ES-I3 (cell line): ENCODE measurements around the gene CD2AP.

Source experiments
- H3K36me3 ChIP-seq: 2 replicates; pipeline ENCODE4 v1.6.1; 2013; ENCODE audit warnings: mild to moderate bottlenecking, low read length, control low read depth, moderate library complexity; ENCODE audit not compliant: insufficient read depth
- H3K4me1 ChIP-seq: 2 replicates; pipeline ENCODE4 v1.6.1; 2013; ENCODE audit warnings: mild to moderate bottlenecking, control low read depth, low read length; ENCODE audit not compliant: insufficient read depth
- H3K9ac ChIP-seq: 2 replicates; pipeline ENCODE4 v1.6.1; 2013; ENCODE audit warnings: low read depth, mild to moderate bottlenecking, low read length, moderate library complexity
- H3K9me3 ChIP-seq: 2 replicates; pipeline ENCODE4 v1.6.1; 2013; ENCODE audit warnings: mild to moderate bottlenecking, low read length, moderate library complexity; ENCODE audit not compliant: control insufficient read depth, insufficient read depth

The CD2AP gene

GRCh38 chr6:47452899-47453298, 24.7 kb upstream of the CD2AP start:
- Histone ChIP-seq H3K9ac (no peak overlapping the region), H3K9me3 (no peaks in the 10 kb centered on the region), H3K4me1 (no peaks in the 10 kb centered on the region), H3K36me3 (no peaks in the 10 kb centered on the region)

- Histone ChIP-seq H3K9me3 (no peaks in the 10 kb centered on the region), H3K36me3 (no peaks in the 10 kb centered on the region), H3K4me1 (no peaks in the 10 kb centered on the region), H3K9ac (no peak overlapping the region)
Observed at GRCh38 chr6:47453372-47453936, 24.1 kb upstream of the CD2AP start.

GRCh38 chr6:47454713-47455396, 22.7 kb upstream of the CD2AP start:
- no peaks in the 10 kb centered on the region for H3K4me1 ChIP-seq
- H3K36me3 ChIP-seq, result no peaks in the 10 kb centered on the region
- no peak overlapping the region for H3K9ac ChIP-seq
- H3K9me3 ChIP-seq, result no peaks in the 10 kb centered on the region

GRCh38 chr6:47455533-47456209, 21.9 kb upstream of the CD2AP start:
- Histone ChIP-seq H3K4me1 (no peaks in the 10 kb centered on the region; the same call in 1 of the 2 replicates), H3K9me3 (no peaks in the 10 kb centered on the region), H3K9ac (no peak overlapping the region), H3K36me3 (no peaks in the 10 kb centered on the region)

GRCh38 chr6:47456536-47456975, 21.0 kb upstream of the CD2AP start:
- no peak overlapping the region for H3K9ac ChIP-seq
- no peaks in the 10 kb centered on the region for H3K36me3 ChIP-seq
- no peaks in the 10 kb centered on the region for H3K9me3 ChIP-seq
- H3K4me1 ChIP-seq, result no peaks in the 10 kb centered on the region; the same call in 1 of the 2 replicates

- no peaks in the 10 kb centered on the region; the same call in 1 of the 2 replicates for H3K4me1 ChIP-seq
- H3K36me3 ChIP-seq, result no peaks in the 10 kb centered on the region
- H3K9me3 ChIP-seq, result no peaks in the 10 kb centered on the region
- H3K9ac ChIP-seq, result no peak overlapping the region
Observed at GRCh38 chr6:47457370-47457769, 20.2 kb upstream of the CD2AP start.

GRCh38 chr6:47464052-47464451, 13.5 kb upstream of the CD2AP start:
- H3K4me1 ChIP-seq, result no peaks in the 10 kb centered on the region; the same call in 1 of the 2 replicates
- H3K9me3 ChIP-seq, result no peaks in the 10 kb centered on the region
- no peak overlapping the region for H3K9ac ChIP-seq
- no peaks in the 10 kb centered on the region for H3K36me3 ChIP-seq

- Histone ChIP-seq H3K4me1 (no peaks in the 10 kb centered on the region; the same call in 1 of the 2 replicates), H3K9ac (no peak overlapping the region), H3K36me3 (no peaks in the 10 kb centered on the region), H3K9me3 (no peaks in the 10 kb centered on the region)
Observed at GRCh38 chr6:47465117-47465516, 12.5 kb upstream of the CD2AP start.

- H3K36me3 ChIP-seq, result no peaks in the 10 kb centered on the region
- H3K9me3 ChIP-seq, result no peaks in the 10 kb centered on the region
- peaks cover 8% of the 10 kb centered on the region for H3K4me1 ChIP-seq
- no peak overlapping the region for H3K9ac ChIP-seq
Observed at GRCh38 chr6:47471911-47472310, 5.7 kb upstream of the CD2AP start.

- Histone ChIP-seq H3K9ac (no peak overlapping the region), H3K36me3 (no peaks in the 10 kb centered on the region), H3K9me3 (no peaks in the 10 kb centered on the region), H3K4me1 (peaks cover 8% of the 10 kb centered on the region)
Observed at GRCh38 chr6:47473791-47474346, 3.7 kb upstream of the CD2AP start.

GRCh38 chr6:47475319-47475816, 2.2 kb upstream of the CD2AP start:
- Histone ChIP-seq H3K4me1 (peaks cover 8% of the 10 kb centered on the region), H3K36me3 (no peaks in the 10 kb centered on the region), H3K9ac (no peak overlapping the region), H3K9me3 (no peaks in the 10 kb centered on the region)

- Histone ChIP-seq H3K36me3 (no peaks in the 10 kb centered on the region), H3K9me3 (no peaks in the 10 kb centered on the region), H3K9ac (peak overlapping the region; percentile 93), H3K4me1 (peaks cover 11% of the 10 kb centered on the region)
Observed at GRCh38 chr6:47476781-47477496, 650 bp upstream of the CD2AP start.

GRCh38 chr6:47478233-47479139, 897 bp downstream of the CD2AP start:
- H3K9ac ChIP-seq, result peak overlapping the region; percentile 93
- peaks cover 19% of the 10 kb centered on the region for H3K4me1 ChIP-seq
- no peaks in the 10 kb centered on the region for H3K36me3 ChIP-seq
- no peaks in the 10 kb centered on the region for H3K9me3 ChIP-seq
